Measurements from ENCODE around the gene ATG16L2. TPM values are rescaled to one million over a fixed set of nuclear protein-coding genes. Genes with fewer than 3 reads are reported as not detected.
"Not testable (repeated sequence)": the region's sequence is repeated elsewhere in the genome, so short reads cannot be mapped to it uniquely, and the experiment has no call there.

The ATG16L2 gene
- total RNA-seq, 2 experiments from 2014 or later, result 108 to 113 TPM

GRCh38 chr11:72782081-72782920 is 31.9 kb upstream of the ATG16L2 start:
- no peaks in the 10 kb centered on the region for H3K36me3 Mint-ChIP-seq (ENCODE audit: low read depth)
- peaks cover 14% of the 10 kb centered on the region for H3K4me1 Mint-ChIP-seq
- DNase-seq, result no peak
- H3K9me3 Mint-ChIP-seq, result no peaks in the 10 kb centered on the region
- peak overlapping the region; percentile 70 for H3K4me3 Mint-ChIP-seq
- POLR2A ChIA-PET, result no interaction called here
- peaks cover 3% of the 10 kb centered on the region for H3K27me3 Mint-ChIP-seq
- no peak overlapping the region for H3K27ac Mint-ChIP-seq
- CTCF ChIA-PET, result interaction anchor here (0.8 to 5.3 kb wide), 8 partner anchors 11 to 57 kb away, joined by 3 to 29 read pairs (median 4); partner anchors contain the start of gene STARD10

GRCh38 chr11:72783144-72783905 is 30.9 kb upstream of the ATG16L2 start:
- Mint-ChIP-seq H3K4me1 (peaks cover 24% of the 10 kb centered on the region), H3K27me3 (peaks cover 3% of the 10 kb centered on the region), H3K27ac (no peak overlapping the region), H3K9me3 (no peaks in the 10 kb centered on the region), H3K36me3 (ENCODE audit: low read depth) (no peaks in the 10 kb centered on the region), H3K4me3 (no peak overlapping the region)
- no peak for DNase-seq
- CTCF ChIA-PET, result interaction anchor here (0.8 to 5.3 kb wide), 8 partner anchors 10 to 58 kb away, joined by 3 to 29 read pairs (median 4); partner anchors contain the start of gene STARD10
- POLR2A ChIA-PET, result no interaction called here

- Mint-ChIP-seq H3K36me3 (ENCODE audit: low read depth) (no peaks in the 10 kb centered on the region), H3K4me1 (peaks cover 24% of the 10 kb centered on the region), H3K27me3 (peaks cover 2% of the 10 kb centered on the region), H3K27ac (no peak overlapping the region), H3K9me3 (no peaks in the 10 kb centered on the region), H3K4me3 (no peak overlapping the region)
- ChIA-PET CTCF (interaction anchor here (5.3 kb wide), 1 partner anchor 9 kb away, joined by 29 read pairs; the partner anchor contains the start of gene STARD10), POLR2A (no interaction called here)
- no peak for DNase-seq
Observed at GRCh38 chr11:72784662-72785061, 29.5 kb upstream of the ATG16L2 start.

GRCh38 chr11:72786305-72787215 is 27.7 kb upstream of the ATG16L2 start:
- peaks cover 22% of the 10 kb centered on the region for H3K4me1 Mint-ChIP-seq
- no peaks in the 10 kb centered on the region for H3K9me3 Mint-ChIP-seq
- no peak overlapping the region for H3K27ac Mint-ChIP-seq
- ChIA-PET CTCF (interaction anchor here (0.6 to 1.8 kb wide), 9 partner anchors 11 to 283 kb away, joined by 3 to 7 read pairs (median 3); no protein-coding TSS in a partner anchor), POLR2A (no interaction called here)
- no peak for DNase-seq
- H3K4me3 Mint-ChIP-seq, result no peak overlapping the region
- no peaks in the 10 kb centered on the region for H3K36me3 Mint-ChIP-seq (ENCODE audit: low read depth)
- H3K27me3 Mint-ChIP-seq, result no peaks in the 10 kb centered on the region

GRCh38 chr11:72787216-72788104 is 26.8 kb upstream of the ATG16L2 start:
- peak; percentile 26 for DNase-seq
- H3K27ac Mint-ChIP-seq, result no peak overlapping the region
- peaks cover 20% of the 10 kb centered on the region for H3K4me1 Mint-ChIP-seq
- no peaks in the 10 kb centered on the region for H3K9me3 Mint-ChIP-seq
- CTCF ChIA-PET, result interaction anchor here (0.7 to 3.2 kb wide), 9 partner anchors 9 to 71 kb away, joined by 3 to 12 read pairs (median 3); no protein-coding TSS in a partner anchor
- POLR2A ChIA-PET, result no interaction called here
- H3K4me3 Mint-ChIP-seq, result no peak overlapping the region
- no peaks in the 10 kb centered on the region for H3K27me3 Mint-ChIP-seq
- no peaks in the 10 kb centered on the region for H3K36me3 Mint-ChIP-seq (ENCODE audit: low read depth)

GRCh38 chr11:72788241-72788640 is 26.0 kb upstream of the ATG16L2 start:
- DNase-seq, result no peak
- Mint-ChIP-seq H3K36me3 (ENCODE audit: low read depth) (no peaks in the 10 kb centered on the region), H3K9me3 (no peaks in the 10 kb centered on the region), H3K27me3 (no peaks in the 10 kb centered on the region), H3K4me3 (no peak overlapping the region), H3K27ac (no peak overlapping the region), H3K4me1 (peaks cover 27% of the 10 kb centered on the region)
- ChIA-PET CTCF (interaction anchor here (0.9 to 3.2 kb wide), 3 partner anchors 10 to 374 kb away, joined by 3 to 12 read pairs (median 5); no protein-coding TSS in a partner anchor), POLR2A (no interaction called here)

- no peak overlapping the region for H3K27ac Mint-ChIP-seq
- no peaks in the 10 kb centered on the region for H3K9me3 Mint-ChIP-seq
- peaks cover 38% of the 10 kb centered on the region for H3K4me1 Mint-ChIP-seq
- POLR2A ChIA-PET, result no interaction called here
- DNase-seq, result no peak
- no peaks in the 10 kb centered on the region for H3K27me3 Mint-ChIP-seq
- CTCF ChIA-PET, result interaction anchor here (1.0 to 3.2 kb wide), 6 partner anchors 11 to 353 kb away, joined by 3 to 12 read pairs (median 4); partner anchors contain the start of gene FCHSD2
- H3K4me3 Mint-ChIP-seq, result no peak overlapping the region
- H3K36me3 Mint-ChIP-seq (ENCODE audit: low read depth), result no peaks in the 10 kb centered on the region
Observed at GRCh38 chr11:72789493-72790131, 24.6 kb upstream of the ATG16L2 start.

GRCh38 chr11:72791228-72791627 is 23.0 kb upstream of the ATG16L2 start:
- peaks cover 41% of the 10 kb centered on the region for H3K4me1 Mint-ChIP-seq
- DNase-seq; H3K9me3 Mint-ChIP-seq; H3K27me3 Mint-ChIP-seq; POLR2A ChIA-PET; CTCF ChIA-PET; H3K36me3 Mint-ChIP-seq (ENCODE audit: low read depth); H3K27ac Mint-ChIP-seq; H3K4me3 Mint-ChIP-seq: not testable (repeated sequence)

- peaks cover 34% of the 10 kb centered on the region for H3K4me1 Mint-ChIP-seq
- no peaks in the 10 kb centered on the region for H3K9me3 Mint-ChIP-seq
- CTCF ChIA-PET, result interaction anchor here (0.6 to 5.2 kb wide), 15 partner anchors 9 to 385 kb away, joined by 3 to 52 read pairs (median 5); partner anchors contain the start of genes ATG16L2 and FCHSD2
- H3K27me3 Mint-ChIP-seq, result no peaks in the 10 kb centered on the region
- peak overlapping the region; percentile 98 for H3K27ac Mint-ChIP-seq
- H3K4me3 Mint-ChIP-seq, result no peak overlapping the region
- H3K36me3 Mint-ChIP-seq (ENCODE audit: low read depth), result no peaks in the 10 kb centered on the region
- no peak for DNase-seq
- POLR2A ChIA-PET, result no interaction called here
Observed at GRCh38 chr11:72792437-72793021, 21.7 kb upstream of the ATG16L2 start.

GRCh38 chr11:72793076-72793424 is 21.2 kb upstream of the ATG16L2 start:
- Mint-ChIP-seq H3K27me3 (no peaks in the 10 kb centered on the region), H3K36me3 (ENCODE audit: low read depth) (no peaks in the 10 kb centered on the region), H3K9me3 (no peaks in the 10 kb centered on the region), H3K4me1 (peaks cover 28% of the 10 kb centered on the region), H3K4me3 (peak overlapping the region; percentile 92), H3K27ac (peak overlapping the region; percentile 98)
- DNase-seq, result no peak
- ChIA-PET CTCF (interaction anchor here (0.7 to 5.2 kb wide), 17 partner anchors 10 to 384 kb away, joined by 3 to 52 read pairs (median 4); partner anchors contain the start of genes ATG16L2 and FCHSD2), POLR2A (no interaction called here)
